HG03469 (cell line): ENCODE measurements around the gene NIPSNAP2.
"Not testable (repeated sequence)": the region's sequence is repeated elsewhere in the genome, so short reads cannot be mapped to it uniquely, and the experiment has no call there.

ENCODE experiments used
- ATAC-seq: cut with Tn5 transposase; IDR thresholded peaks from one replicate; pipeline ENCODE4 v1.9.1; 2021; ENCODE audit warnings: mild to moderate bottlenecking, moderate library complexity, moderate number of reproducible peaks; ENCODE audit not compliant: unreplicated experiment

The NIPSNAP2 gene

DNA sequence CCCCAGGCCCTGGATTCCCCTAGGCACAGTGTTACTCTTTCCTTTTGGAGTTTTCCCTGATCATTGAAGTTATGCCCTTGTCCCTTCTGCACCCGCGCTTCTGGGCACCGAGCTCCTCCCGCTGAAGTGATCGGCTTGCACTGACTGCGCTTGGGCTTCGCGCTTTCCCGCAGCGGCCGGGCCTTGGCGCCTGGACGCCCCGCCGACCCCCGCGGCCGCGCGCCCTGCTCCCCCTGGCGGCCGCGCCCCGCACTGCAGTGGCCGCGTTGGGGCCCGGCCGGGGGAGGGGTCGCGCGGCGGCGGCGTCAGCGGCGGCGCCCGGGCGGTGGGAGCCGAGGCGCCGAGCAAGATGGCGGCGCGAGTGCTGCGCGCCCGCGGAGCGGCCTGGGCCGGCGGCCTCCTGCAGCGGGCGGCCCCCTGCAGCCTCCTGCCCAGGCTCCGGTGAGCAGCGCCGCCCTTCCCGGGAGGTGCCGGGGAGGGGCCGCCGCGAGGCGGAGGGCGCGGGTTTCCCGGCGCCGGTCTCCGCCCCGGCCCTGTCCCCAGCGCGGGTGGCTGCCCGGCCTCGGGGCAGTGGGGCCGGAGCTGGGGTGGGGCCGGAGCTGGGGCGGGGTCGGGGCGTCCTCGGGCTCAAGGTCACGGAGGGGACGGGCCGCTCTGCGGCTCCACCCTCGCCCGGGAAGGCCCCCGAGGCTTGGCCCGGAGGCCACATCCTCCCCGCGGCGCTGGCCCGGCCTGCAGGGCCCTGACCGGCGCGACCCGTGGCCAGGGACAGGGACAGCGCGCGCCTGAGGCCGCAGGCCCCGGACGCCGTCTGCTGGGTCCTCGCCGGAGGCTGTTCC is at the start of gene NIPSNAP2:
NIPSNAP2 (plus strand) TSS at position 325 of the 839 bp plus-strand sequence; CDS start at position 350, 25 bp downstream.
- ATAC-seq = peak; percentile 78

DNA sequence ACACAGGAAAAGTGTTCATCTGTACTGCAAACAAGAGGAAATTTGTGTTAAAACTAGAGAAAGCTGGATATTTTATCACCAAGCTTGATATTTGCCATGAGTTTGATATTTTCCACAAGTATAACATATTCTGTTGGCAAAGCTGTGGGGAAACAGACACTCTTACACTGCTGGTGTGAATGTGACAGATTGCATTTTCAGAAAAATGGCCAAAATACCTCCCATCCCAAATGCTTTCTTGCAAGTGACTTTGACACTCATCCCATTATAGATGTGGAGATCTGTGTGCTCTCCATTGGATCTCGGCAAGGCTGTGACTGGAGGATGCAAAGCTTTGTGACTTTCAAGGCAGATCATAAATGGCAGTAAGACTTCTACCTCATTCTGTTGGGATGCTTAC is 46.6 kb upstream of the NIPSNAP2 start:
- ATAC-seq = no peak

DNA sequence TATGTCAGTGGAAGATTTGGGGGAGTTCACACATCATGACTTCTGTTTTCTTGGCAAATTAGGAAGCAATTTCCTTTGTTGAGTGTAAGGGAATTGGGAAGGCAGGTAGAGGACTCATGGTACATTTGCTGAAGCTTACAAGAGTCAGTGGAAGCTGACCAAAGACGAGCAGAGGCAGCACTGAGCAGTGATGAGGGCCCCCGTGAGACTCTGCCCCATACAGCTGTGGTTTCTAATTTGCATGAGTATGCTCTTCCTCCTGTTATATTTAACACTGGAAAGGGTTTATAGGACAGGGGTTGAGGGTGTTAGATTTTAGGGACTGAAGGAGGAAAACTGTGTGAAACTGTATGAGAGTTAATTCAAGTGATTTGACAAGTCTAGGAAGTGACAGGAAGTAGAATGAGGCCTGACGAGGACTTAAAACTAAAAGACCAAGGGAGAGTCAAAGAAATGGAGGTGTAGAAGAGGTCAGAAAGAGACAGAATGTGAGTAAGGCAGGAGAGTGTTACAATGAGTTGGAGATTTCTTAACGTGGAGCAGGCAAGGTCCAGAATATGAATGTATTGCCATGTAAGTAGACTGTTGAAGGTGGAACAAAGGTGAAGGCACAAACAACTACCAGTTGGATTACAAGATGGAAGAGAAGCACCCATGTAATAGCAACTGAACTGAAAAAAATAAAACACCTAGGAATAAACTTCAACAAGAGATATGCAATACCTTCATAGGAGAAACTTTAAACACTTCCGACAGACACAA is 36.2 kb upstream of the NIPSNAP2 start:
- ATAC-seq = no peak

DNA sequence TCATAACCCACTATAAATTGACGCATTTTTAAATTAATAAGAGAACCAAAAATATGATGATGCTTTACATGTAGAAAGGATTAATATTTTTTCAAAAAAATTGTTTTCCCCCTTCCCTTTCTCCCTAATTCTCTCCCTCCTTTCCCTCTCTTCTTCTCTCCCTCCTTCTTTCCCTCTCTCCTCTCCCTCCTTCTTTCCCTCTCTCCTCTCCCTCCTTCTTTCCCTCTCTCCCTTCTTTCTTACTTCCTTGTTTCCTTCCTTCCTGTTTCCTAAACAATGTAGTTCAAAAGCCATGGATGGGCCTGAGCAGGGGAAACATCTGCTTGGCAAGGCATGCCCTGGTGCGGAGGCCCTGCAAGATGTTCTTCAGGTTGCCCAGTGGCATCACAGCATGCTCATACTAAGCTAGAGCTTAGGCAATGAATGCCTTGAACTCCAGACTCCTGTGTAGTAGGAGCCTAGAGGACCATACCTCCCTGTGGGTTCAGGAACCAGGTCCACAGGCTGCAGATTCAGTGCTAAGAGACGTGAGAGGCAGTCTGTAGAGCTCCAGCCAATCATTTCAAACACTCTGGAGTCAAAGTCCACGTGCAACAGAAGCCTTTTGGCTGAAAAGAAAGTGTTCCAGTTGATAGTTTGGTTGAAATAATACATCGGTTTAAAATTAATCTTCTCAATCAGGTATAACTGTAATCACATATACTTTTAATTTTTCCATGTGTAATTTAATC is 32.8 kb upstream of the NIPSNAP2 start:
- no peak for ATAC-seq

DNA sequence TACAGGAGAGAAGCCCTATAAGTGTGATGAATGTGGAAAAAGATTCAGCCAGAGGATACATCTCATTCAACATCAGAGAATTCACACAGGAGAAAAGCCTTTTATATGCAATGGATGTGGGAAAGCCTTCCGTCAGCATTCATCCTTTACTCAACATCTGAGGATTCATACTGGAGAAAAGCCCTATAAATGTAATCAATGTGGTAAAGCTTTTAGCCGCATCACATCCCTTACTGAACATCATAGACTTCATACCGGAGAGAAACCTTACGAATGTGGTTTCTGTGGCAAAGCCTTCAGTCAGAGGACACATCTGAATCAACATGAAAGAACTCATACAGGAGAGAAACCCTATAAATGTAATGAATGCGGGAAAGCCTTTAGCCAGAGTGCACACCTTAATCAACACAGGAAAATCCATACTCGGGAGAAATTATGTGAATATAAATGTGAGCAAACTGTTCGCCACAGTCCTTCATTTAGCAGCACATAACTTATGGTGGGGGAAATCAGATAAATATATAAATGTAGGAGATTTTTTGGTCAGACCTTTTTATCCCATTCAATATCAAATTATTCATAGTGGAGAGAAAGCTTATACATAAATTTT is 24.8 kb upstream of the NIPSNAP2 start:
- no peak for ATAC-seq

DNA sequence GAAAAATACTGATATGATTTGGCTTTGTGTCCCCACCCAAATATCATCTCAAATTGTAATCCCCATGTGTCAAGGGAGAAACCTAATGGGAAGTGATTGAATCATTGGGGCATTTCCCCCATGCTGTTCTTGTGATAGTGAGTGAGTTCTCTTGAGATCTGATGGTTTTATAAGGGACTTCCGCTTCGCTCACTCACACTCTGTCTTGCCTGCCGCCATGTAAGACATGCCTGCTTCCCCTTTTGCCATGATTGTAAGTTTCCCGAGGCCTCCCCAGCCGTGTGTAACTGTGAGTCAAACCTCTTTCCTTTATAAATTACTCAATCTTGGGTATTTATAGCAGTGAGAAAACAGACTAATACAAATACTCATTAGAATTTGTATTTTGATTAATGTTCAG is 17.8 kb upstream of the NIPSNAP2 start:
- ATAC-seq = no peak

DNA sequence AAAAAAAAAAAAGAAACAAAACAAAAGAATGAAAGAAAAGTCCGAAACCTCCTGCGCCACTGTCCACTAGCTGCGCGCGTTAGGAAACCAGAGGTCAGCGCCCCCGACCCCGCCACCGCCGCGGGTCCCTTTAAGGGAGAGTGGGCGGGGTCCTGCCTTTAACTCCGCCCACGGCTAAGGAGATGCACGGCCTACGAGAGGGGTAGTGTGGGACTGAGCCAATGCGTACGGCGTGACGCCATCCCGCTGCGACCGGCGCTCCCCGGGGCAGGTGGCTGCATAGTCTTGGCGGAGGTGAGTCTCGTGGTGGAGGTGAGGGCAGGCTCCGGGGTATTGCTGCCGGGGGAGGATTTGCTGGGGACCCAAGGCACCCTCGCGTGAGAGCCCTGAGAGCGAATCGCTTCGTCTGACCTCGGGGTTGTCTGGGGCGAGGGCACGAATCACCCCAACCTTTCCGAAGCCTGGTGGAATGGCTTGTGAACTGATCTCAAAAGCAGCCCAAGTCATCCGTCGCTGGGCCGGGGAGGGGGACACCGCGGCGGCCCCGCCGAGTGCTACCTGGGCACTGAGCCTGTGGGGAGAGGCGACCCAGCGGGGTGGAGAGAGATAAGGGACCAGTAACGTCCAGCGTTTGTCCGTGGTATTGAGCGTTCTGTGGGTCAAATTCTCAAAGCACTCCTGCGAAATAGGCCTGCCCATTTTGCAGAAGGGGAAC is 12.6 kb upstream of the NIPSNAP2 start, which contains the start of gene MRPS17:
MRPS17 (plus strand) TSS at position 241 of the 715 bp plus-strand sequence. CDS start 1,319 bp downstream, outside the sequence.
- peak; percentile 99 for ATAC-seq

DNA sequence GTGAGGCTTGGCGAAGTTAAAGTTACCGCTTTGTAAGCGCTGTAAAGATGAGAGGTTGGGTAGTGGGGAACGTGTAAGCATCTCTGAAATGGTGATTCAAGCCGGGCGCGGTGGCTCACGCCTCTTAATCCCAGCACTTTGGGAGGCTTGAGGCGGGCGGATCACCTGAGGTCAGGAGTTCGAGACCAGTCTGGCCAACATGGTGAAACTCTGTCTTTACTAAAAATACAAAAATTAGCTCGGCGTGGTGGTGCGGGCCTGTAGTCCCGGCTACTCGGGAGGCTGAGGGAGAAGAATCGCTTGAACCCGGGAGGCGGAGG is 12.1 kb upstream of the NIPSNAP2 start:
- ATAC-seq = not testable (repeated sequence)

DNA sequence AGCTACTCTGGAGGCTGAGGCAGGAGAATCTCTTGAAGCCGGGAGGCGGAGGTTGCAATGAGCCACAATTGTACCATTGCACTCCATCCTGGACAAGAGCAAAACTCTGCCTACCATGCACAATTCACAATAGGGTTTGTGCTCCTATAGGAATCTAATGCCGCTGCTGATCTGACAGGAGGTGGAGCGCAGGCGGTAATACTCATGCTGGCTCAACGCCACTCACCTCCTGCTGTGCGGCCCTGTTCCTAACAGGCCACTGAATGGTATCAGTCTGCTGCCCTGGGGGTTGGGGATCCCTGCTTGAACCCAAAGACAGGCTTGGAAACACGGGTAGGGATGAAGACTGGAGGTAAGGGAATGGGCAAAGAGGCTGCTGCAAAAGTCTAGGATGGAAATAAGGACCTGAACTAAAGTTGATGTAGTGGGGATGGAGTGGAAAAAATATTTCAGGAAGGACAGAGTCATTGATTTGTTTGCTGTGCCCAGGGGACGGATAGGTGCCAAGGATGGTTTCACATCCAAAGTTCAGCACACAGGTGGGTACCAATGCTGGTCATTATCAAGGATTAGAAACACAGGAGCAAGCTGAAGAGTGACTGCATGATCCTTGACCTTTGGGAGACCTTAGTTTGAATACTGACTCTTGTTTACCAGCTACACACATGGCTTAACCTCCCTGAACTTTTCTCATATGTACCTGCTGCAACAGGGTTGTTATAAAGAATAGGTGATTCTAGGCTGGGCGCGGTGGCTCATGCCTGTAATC is 10.5 kb upstream of the NIPSNAP2 start:
- no peak for ATAC-seq

DNA sequence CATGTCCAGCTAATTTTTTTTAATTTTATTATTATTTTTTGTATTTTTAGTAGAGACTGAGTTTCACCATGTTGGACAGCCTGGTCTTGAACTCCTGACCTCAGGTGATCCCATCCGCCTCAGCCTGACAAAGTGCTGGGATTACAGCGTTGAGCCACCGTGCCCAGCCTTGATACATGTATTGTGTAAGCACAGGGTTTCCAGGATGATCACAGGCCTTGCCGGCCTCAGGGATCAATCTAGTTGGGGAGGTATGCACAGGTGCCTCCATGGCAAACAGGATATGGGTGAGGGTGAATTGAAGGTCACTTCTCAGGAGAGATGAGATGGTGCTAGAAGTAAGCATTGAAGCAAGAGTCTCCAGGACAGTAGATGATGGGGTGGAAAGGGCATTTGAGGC is 7.2 kb upstream of the NIPSNAP2 start:
- no peak for ATAC-seq

DNA sequence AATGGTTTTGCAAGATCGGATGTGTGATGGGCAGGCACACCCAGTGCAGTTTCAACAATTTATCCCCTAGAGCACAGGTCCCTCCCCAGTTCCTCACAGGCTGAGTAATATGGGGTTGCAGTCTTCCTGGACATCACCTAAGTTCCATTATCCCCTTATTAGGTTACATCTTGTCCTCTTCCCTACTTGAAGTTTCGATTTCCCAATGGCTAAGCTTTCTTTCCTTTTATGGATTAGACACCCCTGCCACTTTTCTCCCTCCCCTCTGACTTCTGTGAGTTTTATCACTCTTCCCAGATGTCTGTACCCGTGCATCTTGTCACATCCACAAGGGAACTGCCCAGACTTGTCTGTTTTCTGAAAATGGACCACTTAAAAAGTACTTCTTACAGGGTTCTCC is 2.4 kb upstream of the NIPSNAP2 start:
- no peak for ATAC-seq

DNA sequence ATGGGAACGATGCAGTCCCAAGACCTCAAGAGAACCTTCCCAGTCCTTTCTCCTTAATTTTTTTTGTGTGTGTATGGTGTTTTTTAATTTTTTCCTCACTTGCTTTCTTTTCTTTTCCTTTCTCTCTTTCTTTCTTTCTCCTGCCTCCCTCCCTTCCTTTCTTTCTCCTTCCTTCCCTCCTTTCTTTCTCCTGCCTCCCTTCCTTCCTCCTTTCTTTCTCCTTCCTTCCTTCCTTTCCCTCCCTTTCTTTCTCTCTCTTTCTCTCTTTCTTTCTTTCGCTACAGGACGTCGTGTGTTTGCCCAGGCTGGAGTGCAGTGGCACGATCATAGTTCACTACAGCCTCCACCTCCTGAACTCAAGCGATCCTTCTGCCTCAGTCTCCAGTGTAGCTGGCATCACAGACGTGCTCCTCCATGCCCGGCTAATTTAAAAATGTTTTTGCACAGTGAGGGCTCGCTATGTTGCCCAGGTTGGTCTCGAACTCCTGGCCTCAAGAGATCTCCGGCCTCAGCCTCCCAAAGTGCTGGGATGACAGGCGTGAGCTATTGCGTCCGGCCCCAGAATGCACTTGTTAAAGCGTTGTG is 709 bp upstream of the NIPSNAP2 start:
- ATAC-seq = no peak

DNA sequence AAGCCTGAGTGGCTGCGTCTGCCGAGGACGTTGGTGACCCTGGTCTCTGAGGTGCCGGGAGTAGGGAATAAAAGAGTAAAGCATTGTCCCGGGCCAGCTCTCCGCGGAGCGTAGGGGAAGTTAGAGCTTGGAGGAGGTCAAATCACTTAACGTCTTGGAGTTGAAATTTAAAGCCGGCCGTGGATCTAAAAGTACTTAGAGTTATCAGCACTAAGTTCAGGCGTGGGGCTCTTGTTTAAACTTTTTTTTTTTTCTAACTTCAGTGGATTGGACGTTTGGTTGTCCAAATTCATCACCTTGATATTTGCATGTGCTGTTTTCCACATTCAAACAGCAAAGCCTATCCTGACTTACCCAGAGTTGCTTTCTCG is 700 bp downstream of the NIPSNAP2 start:
- no peak for ATAC-seq

DNA sequence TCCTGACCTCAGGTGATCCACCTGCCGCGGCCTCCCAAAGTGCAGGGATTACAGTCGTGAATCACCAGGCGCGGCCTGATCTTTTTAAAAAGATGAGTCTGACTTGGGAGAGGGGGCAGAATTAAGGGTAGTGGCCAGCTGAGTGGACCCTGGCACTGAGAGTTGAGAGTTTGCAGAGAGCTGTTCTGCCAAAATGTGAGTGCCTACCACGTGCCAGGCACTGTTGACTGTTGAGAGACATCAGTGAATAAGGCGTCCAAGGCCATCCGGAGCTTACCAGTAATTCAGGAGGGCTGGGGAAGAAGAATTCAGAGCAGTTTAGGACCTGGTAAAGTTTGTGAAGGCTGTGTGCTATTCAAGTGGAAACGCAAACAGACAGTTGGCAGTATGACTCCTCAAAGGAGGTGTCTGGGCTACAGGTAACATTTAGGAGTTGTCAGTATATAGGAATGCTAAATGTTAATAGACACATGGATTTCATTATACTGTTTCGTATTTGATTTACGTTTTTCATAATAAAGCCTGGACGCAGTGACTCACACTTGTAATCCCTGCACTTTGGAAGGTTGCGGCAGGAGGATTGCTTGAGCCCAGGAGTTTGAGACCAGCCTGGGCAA is 1.5 kb downstream of the NIPSNAP2 start:
- ATAC-seq = no peak

DNA sequence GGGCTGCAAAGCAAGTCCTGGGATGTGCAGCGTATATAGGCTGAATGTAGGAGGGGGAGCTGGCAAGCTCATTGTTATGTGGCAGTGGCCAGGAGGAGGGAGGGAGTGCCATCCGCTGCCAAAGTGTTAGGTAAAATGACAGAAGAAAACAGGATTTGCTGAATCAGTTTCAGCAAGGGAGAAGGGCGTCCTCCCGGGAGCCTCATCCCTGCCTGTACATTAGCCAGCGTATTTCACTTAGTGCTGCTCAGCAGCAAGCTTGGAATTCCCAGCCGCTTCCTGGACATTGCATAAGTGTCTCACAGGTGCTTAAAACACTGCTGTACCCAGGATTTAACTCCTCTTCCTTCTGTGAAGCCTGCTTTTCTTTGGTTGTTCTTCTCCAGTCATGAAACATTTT is 2.5 kb downstream of the NIPSNAP2 start:
- no peak for ATAC-seq

DNA sequence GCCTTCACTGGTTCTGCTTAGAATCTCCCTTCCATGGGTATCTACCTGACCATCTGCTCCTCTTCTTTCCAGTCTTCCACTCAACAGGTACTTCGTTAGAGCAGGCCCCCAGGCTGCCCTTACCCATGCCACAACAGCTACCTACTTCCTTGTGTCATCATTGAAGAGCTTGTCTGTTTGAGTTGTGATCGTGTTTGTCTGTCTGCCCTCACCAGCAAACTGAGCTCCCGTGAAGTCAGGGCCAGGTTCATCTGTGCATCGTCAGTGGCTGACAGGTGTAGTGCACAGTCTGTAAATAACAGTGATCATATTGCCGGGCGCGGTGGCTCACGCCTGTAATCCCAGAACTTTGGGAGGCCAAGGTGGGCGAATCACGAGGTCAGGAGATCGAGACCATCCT is 5.0 kb downstream of the NIPSNAP2 start:
- ATAC-seq = no peak

DNA sequence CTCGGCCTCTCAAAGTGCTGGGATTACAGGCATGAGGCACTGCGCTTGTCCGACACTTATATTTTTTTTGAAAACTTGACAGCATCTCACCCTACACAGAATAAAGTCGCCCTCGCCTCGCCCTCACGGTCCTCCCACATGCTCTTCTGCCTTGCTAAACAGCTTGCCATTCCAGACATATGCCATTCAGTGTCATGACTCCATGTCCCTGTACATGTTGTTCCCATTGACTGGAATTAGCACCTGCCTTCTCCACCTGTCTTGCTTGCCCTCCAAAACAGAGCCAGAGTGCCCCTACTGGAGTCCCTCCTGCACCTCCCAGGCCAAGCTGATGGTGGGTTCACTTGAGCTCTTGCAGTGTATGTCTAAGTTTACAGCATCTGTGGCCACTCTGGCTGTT is 6.2 kb downstream of the NIPSNAP2 start:
- no peak for ATAC-seq

DNA sequence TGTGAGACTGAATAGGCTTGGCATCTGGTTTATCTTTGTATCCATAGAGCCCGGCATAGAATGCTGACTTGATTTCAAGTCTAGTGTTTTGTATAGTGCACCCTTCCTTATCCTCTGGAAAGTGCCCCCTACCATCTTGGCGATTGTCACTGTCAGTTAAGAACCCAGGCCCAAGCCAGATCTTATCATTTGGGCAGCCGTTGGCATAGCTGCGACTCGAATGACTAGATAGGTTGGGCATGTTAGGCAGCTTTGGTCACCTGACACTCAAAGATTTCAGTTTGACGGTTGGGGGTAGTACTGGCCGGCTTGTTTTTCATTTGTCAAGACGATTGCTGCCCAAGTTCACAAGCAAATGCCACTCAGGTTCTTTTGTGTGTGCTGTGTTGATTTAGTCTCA is 6.6 kb downstream of the NIPSNAP2 start:
- ATAC-seq = no peak

DNA sequence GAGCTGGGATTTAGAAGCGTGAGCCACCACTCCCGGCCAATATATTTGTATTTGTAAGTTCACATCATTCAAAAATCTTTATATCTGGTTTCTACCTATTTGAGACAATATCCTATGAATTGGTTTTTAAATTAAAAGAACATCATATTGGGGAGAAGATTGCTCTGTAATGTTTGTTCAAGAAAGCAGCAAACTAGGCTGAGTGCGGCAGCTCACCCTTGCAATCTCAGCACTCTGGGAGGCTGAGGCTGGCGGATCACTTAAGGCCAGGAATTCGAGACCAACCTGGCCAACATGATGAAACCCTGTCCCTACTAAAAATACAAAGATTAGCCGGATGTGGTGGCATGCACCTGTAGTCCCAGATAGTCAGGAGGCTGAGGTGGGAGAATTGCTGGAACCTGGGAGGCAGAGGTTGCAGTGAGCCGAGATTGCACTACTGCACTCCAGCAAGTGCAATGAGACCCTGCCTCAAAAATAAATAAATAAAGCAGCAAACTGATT is 9.4 kb downstream of the NIPSNAP2 start:
- no peak for ATAC-seq
